ENCODE measurements around the gene DAND5.

DAND5 gene

GRCh38 chr19:12994701-12995595 lies 25.6 kb downstream of the DAND5 start, which contains the start of gene NFIX:
Gene NFIX (plus strand): TSS chr19:12995475. CDS start chr19:12995838, 363 bp downstream.
- DNase-seq (ENCODE audit: low spot score), result no peak

GRCh38 chr19:12995596-12996405 lies 26.4 kb downstream of the DAND5 start:
- no peak for DNase-seq (ENCODE audit: low spot score)

GRCh38 chr19:12996406-12997094 lies 27.2 kb downstream of the DAND5 start:
- DNase-seq (ENCODE audit: low spot score), result no peak

GRCh38 chr19:12997179-12997966 lies 28.0 kb downstream of the DAND5 start:
- DNase-seq (ENCODE audit: low spot score), result no peak

GRCh38 chr19:12997967-12998940 lies 28.9 kb downstream of the DAND5 start:
- DNase-seq (ENCODE audit: low spot score), result no peak

- no peak for DNase-seq (ENCODE audit: low spot score)
Observed at GRCh38 chr19:13001166-13001501, 31.8 kb downstream of the DAND5 start.

- peak; percentile 89 for DNase-seq (ENCODE audit: low spot score)
Observed at GRCh38 chr19:13001502-13002165, 32.3 kb downstream of the DAND5 start.

GRCh38 chr19:13002166-13002898 lies 33.0 kb downstream of the DAND5 start:
- peak; percentile 96 for DNase-seq (ENCODE audit: low spot score)

- peak; percentile 53 for DNase-seq (ENCODE audit: low spot score)
Observed at GRCh38 chr19:13003081-13003480, 33.7 kb downstream of the DAND5 start.

- no peak for DNase-seq (ENCODE audit: low spot score)
Observed at GRCh38 chr19:13004273-13004672, 34.9 kb downstream of the DAND5 start.

- no peak for DNase-seq (ENCODE audit: low spot score)
Observed at GRCh38 chr19:13005253-13005652, 35.9 kb downstream of the DAND5 start.

- no peak for DNase-seq (ENCODE audit: low spot score)
Observed at GRCh38 chr19:13005861-13006370, 36.5 kb downstream of the DAND5 start.

GRCh38 chr19:13006431-13007281 lies 37.3 kb downstream of the DAND5 start:
- DNase-seq (ENCODE audit: low spot score), result no peak

GRCh38 chr19:13007292-13008045 lies 38.1 kb downstream of the DAND5 start:
- DNase-seq (ENCODE audit: low spot score), result peak; percentile 62

- peak; percentile 58 for DNase-seq (ENCODE audit: low spot score)
Observed at GRCh38 chr19:13008926-13009787, 39.8 kb downstream of the DAND5 start.

Data from Ammon's horn (tissue), 1 donor.